ENCODE measurements around the gene BLZF1.
"Not testable (repeated sequence)": the region's sequence is repeated elsewhere in the genome, so short reads cannot be mapped to it uniquely, and the experiment has no call there.

DNA sequence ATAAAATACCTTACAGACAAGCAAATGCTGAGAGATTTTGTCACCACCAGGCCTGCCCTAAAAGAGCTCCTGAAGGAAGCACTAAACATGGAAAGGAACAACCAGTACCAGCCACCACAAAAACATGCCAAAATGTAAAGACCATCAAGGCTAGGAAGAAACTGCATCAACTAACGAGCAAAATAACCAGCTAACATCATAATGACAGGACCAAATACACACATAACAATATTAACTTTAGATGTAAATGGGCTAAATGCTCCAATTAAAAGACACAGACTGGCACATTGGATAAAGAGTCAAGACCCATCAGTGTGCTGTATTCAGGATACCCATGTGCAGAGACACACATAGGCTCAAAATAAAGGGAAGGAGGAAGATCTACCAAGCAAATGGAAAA is 34.6 kb downstream of the BLZF1 start:
- TF ChIP-seq POLR2A (IDR thresholded peaks at IDR 0.05) = not testable (repeated sequence)
- TF ChIP-seq, protein P1, sequence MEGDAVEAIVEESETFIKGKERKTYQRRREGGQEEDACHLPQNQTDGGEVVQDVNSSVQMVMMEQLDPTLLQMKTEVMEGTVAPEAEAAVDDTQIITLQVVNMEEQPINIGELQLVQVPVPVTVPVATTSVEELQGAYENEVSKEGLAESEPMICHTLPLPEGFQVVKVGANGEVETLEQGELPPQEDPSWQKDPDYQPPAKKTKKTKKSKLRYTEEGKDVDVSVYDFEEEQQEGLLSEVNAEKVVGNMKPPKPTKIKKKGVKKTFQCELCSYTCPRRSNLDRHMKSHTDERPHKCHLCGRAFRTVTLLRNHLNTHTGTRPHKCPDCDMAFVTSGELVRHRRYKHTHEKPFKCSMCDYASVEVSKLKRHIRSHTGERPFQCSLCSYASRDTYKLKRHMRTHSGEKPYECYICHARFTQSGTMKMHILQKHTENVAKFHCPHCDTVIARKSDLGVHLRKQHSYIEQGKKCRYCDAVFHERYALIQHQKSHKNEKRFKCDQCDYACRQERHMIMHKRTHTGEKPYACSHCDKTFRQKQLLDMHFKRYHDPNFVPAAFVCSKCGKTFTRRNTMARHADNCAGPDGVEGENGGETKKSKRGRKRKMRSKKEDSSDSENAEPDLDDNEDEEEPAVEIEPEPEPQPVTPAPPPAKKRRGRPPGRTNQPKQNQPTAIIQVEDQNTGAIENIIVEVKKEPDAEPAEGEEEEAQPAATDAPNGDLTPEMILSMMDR (IDR thresholded peaks at IDR 0.05) = not testable (repeated sequence)

All from esophagus squamous epithelium (tissue), 4 donors.